ENCODE results near the gene TCF4. TPM values are rescaled to one million over a fixed set of nuclear protein-coding genes. Genes with fewer than 3 reads are reported as not detected.

TCF4 gene
- total RNA-seq, 1 experiment from 2014 or later, result 0.42 TPM

DNA sequence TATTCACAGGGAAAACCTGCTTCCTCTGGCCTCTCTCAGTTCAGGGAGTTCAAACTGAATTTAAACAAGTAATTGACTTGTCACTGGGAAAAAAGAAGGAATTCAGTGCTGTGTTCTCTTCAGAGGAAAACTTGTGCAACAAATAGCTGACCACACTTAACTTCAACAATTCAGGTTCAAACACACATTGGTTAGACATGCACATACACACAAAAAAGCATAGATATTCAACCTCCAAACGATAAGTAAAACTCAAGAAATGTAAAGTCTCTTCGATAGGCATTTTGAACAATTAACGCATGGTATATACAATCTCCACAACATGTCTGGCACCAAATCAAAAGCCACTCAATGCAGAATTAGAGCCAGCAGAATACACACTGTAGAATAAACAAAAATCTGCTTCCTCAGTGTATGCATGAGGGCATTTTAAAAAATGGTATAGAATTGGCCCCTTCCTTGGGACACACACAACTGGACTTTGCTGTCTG, 269.0 kb downstream of the TCF4 start:
- Histone ChIP-seq H3K4me2 (ENCODE audit: low read length) (no peak overlapping the region), H3K9me3 (ENCODE audit: control insufficient read depth in 1 of 2, insufficient read depth in 1 of 2, low read depth in 1 of 2, low read length in 2 of 2) (no peaks in the 10 kb centered on the region), H3K9me2 (ENCODE audit: insufficient read depth) (no peaks in the 10 kb centered on the region), H4K20me1 (ENCODE audit: insufficient read depth) (no peaks in the 10 kb centered on the region; the same call in 1 of the 2 replicates), H3K4me3 (replicated peaks in 1 of 2; ENCODE audit: low read depth in 1 of 2, low read length in 2 of 2) (no peak overlapping the region), H2AFZ (ENCODE audit: low read depth, low read length, poor library complexity, severe bottlenecking) (no peak overlapping the region), H3K4me1 (ENCODE audit: control insufficient read depth in 1 of 2, insufficient read depth in 2 of 2, low read length in 2 of 2) (no peaks in the 10 kb centered on the region), H3K27me3 (ENCODE audit: insufficient read depth, low read length) (no peaks in the 10 kb centered on the region), H3K9ac (ENCODE audit: low read length) (no peak overlapping the region), H3K27ac (ENCODE audit: low read depth, low read length) (no peak overlapping the region), H3K36me3 (ENCODE audit: control insufficient read depth in 1 of 2, insufficient read depth in 2 of 2, low read length in 2 of 2) (no peaks in the 10 kb centered on the region), H3K79me2 (ENCODE audit: insufficient read depth, low read length) (no peaks in the 10 kb centered on the region)
- intact Hi-C loops (cut with micrococcal nuclease), result no loop called here
- DNase-seq (ENCODE audit: low read depth, low spot score) (no peak), ATAC-seq (no peak)
- ChIA-PET RAD21 (ENCODE audit: low non-redundant PET in 1 of 2, low total read pairs in 2 of 2, uncharacterized antibody in 2 of 2, unreplicated experiment in 2 of 2) (no interaction called here), POLR2A (no interaction called here), CTCF (no interaction called here)
- no TSS peak for BruUV-seq (replicated peaks)
- TF ChIP-seq SIN3A (IDR thresholded peaks at IDR 0.05; ENCODE audit: low read depth) (no peak), SRF (IDR thresholded peaks at IDR 0.05; ENCODE audit: low read depth) (no peak)

DNA sequence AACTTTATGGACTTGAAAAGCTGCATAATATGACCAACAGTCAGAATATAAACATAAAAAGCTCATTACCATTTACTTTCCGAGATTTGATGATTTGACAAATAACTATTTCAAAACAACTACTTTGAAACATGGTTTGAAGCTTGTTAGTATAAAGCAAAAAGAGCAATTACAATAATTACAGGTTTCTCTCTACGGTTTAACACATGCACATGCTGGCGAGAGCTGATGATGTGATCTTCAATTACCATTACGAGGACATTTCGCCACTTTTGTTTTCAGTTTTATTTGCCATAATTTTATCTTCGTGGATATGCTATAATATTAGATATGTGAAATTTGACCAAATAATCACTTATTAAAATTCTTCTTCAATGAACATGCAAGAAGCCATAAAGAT, 270.1 kb downstream of the TCF4 start:
- no peak overlapping the region for H3K4me3 ChIP-seq (replicated peaks in 1 of 2; ENCODE audit: low read depth in 1 of 2, low read length in 2 of 2)
- no peaks in the 10 kb centered on the region for H3K9me2 ChIP-seq (ENCODE audit: insufficient read depth)
- no peaks in the 10 kb centered on the region for H3K9me3 ChIP-seq (ENCODE audit: control insufficient read depth in 1 of 2, insufficient read depth in 1 of 2, low read depth in 1 of 2, low read length in 2 of 2)
- BruUV-seq (replicated peaks), result no TSS peak
- intact Hi-C loops (cut with micrococcal nuclease), result no loop called here
- no peak overlapping the region for H3K27ac ChIP-seq (ENCODE audit: low read depth, low read length)
- ChIA-PET CTCF (no interaction called here), RAD21 (ENCODE audit: low non-redundant PET in 1 of 2, low total read pairs in 2 of 2, uncharacterized antibody in 2 of 2, unreplicated experiment in 2 of 2) (no interaction called here), POLR2A (no interaction called here)
- no peak overlapping the region for H3K4me2 ChIP-seq (ENCODE audit: low read length)
- no peaks in the 10 kb centered on the region for H3K36me3 ChIP-seq (ENCODE audit: control insufficient read depth in 1 of 2, insufficient read depth in 2 of 2, low read length in 2 of 2)
- H3K4me1 ChIP-seq (ENCODE audit: control insufficient read depth in 1 of 2, insufficient read depth in 2 of 2, low read length in 2 of 2), result no peaks in the 10 kb centered on the region
- DNase-seq (ENCODE audit: low read depth, low spot score) (no peak), ATAC-seq (no peak)
- H3K9ac ChIP-seq (ENCODE audit: low read length), result no peak overlapping the region
- no peaks in the 10 kb centered on the region for H3K79me2 ChIP-seq (ENCODE audit: insufficient read depth, low read length)
- H2AFZ ChIP-seq (ENCODE audit: low read depth, low read length, poor library complexity, severe bottlenecking), result no peak overlapping the region
- no peaks in the 10 kb centered on the region for H4K20me1 ChIP-seq (ENCODE audit: insufficient read depth)
- H3K27me3 ChIP-seq (ENCODE audit: insufficient read depth, low read length), result no peaks in the 10 kb centered on the region
- TF ChIP-seq SP1 (IDR thresholded peaks at IDR 0.05; ENCODE audit: low read depth) (no peak), ZNF274 (IDR thresholded peaks at IDR 0.05; ENCODE audit: low read depth, low read length) (no peak), ELF1 (IDR thresholded peaks at IDR 0.05; ENCODE audit: borderline replicate concordance, low read depth) (no peak), TCF7L2 (IDR thresholded peaks at IDR 0.05; ENCODE audit: borderline replicate concordance, extremely low read depth, insufficient read depth, insufficient read length) (no peak), EGR1 (IDR thresholded peaks at IDR 0.05; ENCODE audit: low read depth) (no peak), SRF (IDR thresholded peaks at IDR 0.05; ENCODE audit: low read depth) (no peak), EZH2 (IDR thresholded peaks at IDR 0.05) (no peak), RAD21 (IDR thresholded peaks at IDR 0.05; ENCODE audit: low read depth) (no peak), CBX3 (IDR thresholded peaks at IDR 0.05; ENCODE audit: low read depth) (no peak), ZFX (IDR thresholded peaks at IDR 0.05) (no peak), POLR2A (IDR thresholded peaks at IDR 0.05; ENCODE audit: borderline replicate concordance, extremely low read depth, insufficient read depth, insufficient read length) (no peak), YY1 (IDR thresholded peaks at IDR 0.05; ENCODE audit: extremely low read depth, insufficient replicate concordance, low read depth, low read length) (no peak), EZH2phosphoT487 (IDR thresholded peaks at IDR 0.05; ENCODE audit: borderline replicate concordance) (no peak)
- TF ChIP-seq, protein P1, sequence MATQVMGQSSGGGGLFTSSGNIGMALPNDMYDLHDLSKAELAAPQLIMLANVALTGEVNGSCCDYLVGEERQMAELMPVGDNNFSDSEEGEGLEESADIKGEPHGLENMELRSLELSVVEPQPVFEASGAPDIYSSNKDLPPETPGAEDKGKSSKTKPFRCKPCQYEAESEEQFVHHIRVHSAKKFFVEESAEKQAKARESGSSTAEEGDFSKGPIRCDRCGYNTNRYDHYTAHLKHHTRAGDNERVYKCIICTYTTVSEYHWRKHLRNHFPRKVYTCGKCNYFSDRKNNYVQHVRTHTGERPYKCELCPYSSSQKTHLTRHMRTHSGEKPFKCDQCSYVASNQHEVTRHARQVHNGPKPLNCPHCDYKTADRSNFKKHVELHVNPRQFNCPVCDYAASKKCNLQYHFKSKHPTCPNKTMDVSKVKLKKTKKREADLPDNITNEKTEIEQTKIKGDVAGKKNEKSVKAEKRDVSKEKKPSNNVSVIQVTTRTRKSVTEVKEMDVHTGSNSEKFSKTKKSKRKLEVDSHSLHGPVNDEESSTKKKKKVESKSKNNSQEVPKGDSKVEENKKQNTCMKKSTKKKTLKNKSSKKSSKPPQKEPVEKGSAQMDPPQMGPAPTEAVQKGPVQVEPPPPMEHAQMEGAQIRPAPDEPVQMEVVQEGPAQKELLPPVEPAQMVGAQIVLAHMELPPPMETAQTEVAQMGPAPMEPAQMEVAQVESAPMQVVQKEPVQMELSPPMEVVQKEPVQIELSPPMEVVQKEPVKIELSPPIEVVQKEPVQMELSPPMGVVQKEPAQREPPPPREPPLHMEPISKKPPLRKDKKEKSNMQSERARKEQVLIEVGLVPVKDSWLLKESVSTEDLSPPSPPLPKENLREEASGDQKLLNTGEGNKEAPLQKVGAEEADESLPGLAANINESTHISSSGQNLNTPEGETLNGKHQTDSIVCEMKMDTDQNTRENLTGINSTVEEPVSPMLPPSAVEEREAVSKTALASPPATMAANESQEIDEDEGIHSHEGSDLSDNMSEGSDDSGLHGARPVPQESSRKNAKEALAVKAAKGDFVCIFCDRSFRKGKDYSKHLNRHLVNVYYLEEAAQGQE (IDR thresholded peaks at IDR 0.05; ENCODE audit: low read depth), result no peak
- TF ChIP-seq, protein P2, sequence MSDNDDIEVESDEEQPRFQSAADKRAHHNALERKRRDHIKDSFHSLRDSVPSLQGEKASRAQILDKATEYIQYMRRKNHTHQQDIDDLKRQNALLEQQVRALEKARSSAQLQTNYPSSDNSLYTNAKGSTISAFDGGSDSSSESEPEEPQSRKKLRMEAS (IDR thresholded peaks at IDR 0.05), result no peak
- TF ChIP-seq, protein P3, sequence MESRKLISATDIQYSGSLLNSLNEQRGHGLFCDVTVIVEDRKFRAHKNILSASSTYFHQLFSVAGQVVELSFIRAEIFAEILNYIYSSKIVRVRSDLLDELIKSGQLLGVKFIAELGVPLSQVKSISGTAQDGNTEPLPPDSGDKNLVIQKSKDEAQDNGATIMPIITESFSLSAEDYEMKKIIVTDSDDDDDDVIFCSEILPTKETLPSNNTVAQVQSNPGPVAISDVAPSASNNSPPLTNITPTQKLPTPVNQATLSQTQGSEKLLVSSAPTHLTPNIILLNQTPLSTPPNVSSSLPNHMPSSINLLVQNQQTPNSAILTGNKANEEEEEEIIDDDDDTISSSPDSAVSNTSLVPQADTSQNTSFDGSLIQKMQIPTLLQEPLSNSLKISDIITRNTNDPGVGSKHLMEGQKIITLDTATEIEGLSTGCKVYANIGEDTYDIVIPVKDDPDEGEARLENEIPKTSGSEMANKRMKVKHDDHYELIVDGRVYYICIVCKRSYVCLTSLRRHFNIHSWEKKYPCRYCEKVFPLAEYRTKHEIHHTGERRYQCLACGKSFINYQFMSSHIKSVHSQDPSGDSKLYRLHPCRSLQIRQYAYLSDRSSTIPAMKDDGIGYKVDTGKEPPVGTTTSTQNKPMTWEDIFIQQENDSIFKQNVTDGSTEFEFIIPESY (IDR thresholded peaks at IDR 0.05; ENCODE audit: extremely low read depth, insufficient replicate concordance, low read length), result no peak
